ENCODE data around the gene TNRC18.

Gene TNRC18

GRCh38 chr7:5393748-5394147, 29.9 kb downstream of the TNRC18 start:
- Histone ChIP-seq H3K4me3 (ENCODE audit: low read length) (no peak overlapping the region), H3K4me1 (ENCODE audit: control insufficient read depth, low read depth, low read length) (no peaks in the 10 kb centered on the region), H3K9ac (ENCODE audit: low read length) (no peak overlapping the region), H3K36me3 (ENCODE audit: control insufficient read depth, low read depth, low read length) (no peaks in the 10 kb centered on the region), H3K9me3 (ENCODE audit: control insufficient read depth, low read depth, low read length) (no peaks in the 10 kb centered on the region), H3K27ac (ENCODE audit: low read length) (no peak overlapping the region), H3K27me3 (ENCODE audit: control insufficient read depth, insufficient read depth, low read length) (no peaks in the 10 kb centered on the region)

- Histone ChIP-seq H3K36me3 (ENCODE audit: control insufficient read depth, low read depth, low read length) (no peaks in the 10 kb centered on the region), H3K4me1 (ENCODE audit: control insufficient read depth, low read depth, low read length) (no peaks in the 10 kb centered on the region), H3K27me3 (ENCODE audit: control insufficient read depth, insufficient read depth, low read length) (no peaks in the 10 kb centered on the region), H3K9me3 (ENCODE audit: control insufficient read depth, low read depth, low read length) (no peaks in the 10 kb centered on the region), H3K9ac (ENCODE audit: low read length) (no peak overlapping the region), H3K27ac (ENCODE audit: low read length) (no peak overlapping the region), H3K4me3 (ENCODE audit: low read length) (no peak overlapping the region)
These were observed 30.3 kb downstream of the TNRC18 start for GRCh38 chr7:5393328-5393727.

DNA sequence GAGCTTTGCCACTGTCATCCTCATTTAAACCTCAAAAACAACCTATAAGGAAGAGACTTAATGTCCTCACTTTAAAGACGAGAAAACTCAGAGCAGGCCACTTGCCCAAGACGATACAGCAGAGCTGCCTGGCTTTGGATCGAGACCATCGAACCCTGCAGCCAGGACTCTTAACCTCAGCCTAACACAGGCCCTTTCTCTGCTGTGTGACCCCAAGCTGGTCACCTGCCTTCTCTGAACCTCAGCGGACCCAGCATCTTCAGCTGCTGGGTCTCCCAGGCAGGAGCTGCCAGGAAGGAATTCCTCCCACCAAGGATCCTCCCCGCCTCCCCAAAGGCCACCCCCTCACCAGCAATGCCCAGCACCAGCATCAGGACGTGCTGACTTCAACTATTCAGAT, 32.7 kb downstream of the TNRC18 start:
- Histone ChIP-seq H3K4me3 (ENCODE audit: low read length) (no peak overlapping the region), H3K27ac (ENCODE audit: low read length) (no peak overlapping the region), H3K9me3 (ENCODE audit: control insufficient read depth, low read depth, low read length) (no peaks in the 10 kb centered on the region), H3K36me3 (ENCODE audit: control insufficient read depth, low read depth, low read length) (no peaks in the 10 kb centered on the region), H3K9ac (ENCODE audit: low read length) (no peak overlapping the region), H3K27me3 (ENCODE audit: control insufficient read depth, insufficient read depth, low read length) (no peaks in the 10 kb centered on the region), H3K4me1 (ENCODE audit: control insufficient read depth, low read depth, low read length) (no peaks in the 10 kb centered on the region)

GRCh38 chr7:5388905-5389433, 34.7 kb downstream of the TNRC18 start:
- Histone ChIP-seq H3K27ac (ENCODE audit: low read length) (no peak overlapping the region), H3K9me3 (ENCODE audit: control insufficient read depth, low read depth, low read length) (no peaks in the 10 kb centered on the region), H3K36me3 (ENCODE audit: control insufficient read depth, low read depth, low read length) (no peaks in the 10 kb centered on the region), H3K4me3 (ENCODE audit: low read length) (no peak overlapping the region), H3K9ac (ENCODE audit: low read length) (no peak overlapping the region), H3K27me3 (ENCODE audit: control insufficient read depth, insufficient read depth, low read length) (no peaks in the 10 kb centered on the region), H3K4me1 (ENCODE audit: control insufficient read depth, low read depth, low read length) (no peaks in the 10 kb centered on the region)

GRCh38 chr7:5388273-5388901, 35.2 kb downstream of the TNRC18 start:
- H3K9ac ChIP-seq (ENCODE audit: low read length): no peak overlapping the region

GRCh38 chr7:5387711-5388245, 35.9 kb downstream of the TNRC18 start:
- H3K36me3 ChIP-seq (ENCODE audit: control insufficient read depth, low read depth, low read length): no peaks in the 10 kb centered on the region
- no peaks in the 10 kb centered on the region for H3K9me3 ChIP-seq (ENCODE audit: control insufficient read depth, low read depth, low read length)
- H3K4me3 ChIP-seq (ENCODE audit: low read length): no peak overlapping the region
- peaks cover under 1% of the 10 kb centered on the region for H3K4me1 ChIP-seq (ENCODE audit: control insufficient read depth, low read depth, low read length)
- H3K27me3 ChIP-seq (ENCODE audit: control insufficient read depth, insufficient read depth, low read length): no peaks in the 10 kb centered on the region
- no peak overlapping the region for H3K27ac ChIP-seq (ENCODE audit: low read length)
- H3K9ac ChIP-seq (ENCODE audit: low read length): no peak overlapping the region

More at GRCh38 chr7:5388273-5388901, 35.2 kb downstream of the TNRC18 start:
- Histone ChIP-seq H3K27me3 (ENCODE audit: control insufficient read depth, insufficient read depth, low read length) (no peaks in the 10 kb centered on the region), H3K4me3 (ENCODE audit: low read length) (no peak overlapping the region), H3K9me3 (ENCODE audit: control insufficient read depth, low read depth, low read length) (no peaks in the 10 kb centered on the region), H3K4me1 (ENCODE audit: control insufficient read depth, low read depth, low read length) (no peaks in the 10 kb centered on the region), H3K27ac (ENCODE audit: low read length) (no peak overlapping the region), H3K36me3 (ENCODE audit: control insufficient read depth, low read depth, low read length) (no peaks in the 10 kb centered on the region)

DNA sequence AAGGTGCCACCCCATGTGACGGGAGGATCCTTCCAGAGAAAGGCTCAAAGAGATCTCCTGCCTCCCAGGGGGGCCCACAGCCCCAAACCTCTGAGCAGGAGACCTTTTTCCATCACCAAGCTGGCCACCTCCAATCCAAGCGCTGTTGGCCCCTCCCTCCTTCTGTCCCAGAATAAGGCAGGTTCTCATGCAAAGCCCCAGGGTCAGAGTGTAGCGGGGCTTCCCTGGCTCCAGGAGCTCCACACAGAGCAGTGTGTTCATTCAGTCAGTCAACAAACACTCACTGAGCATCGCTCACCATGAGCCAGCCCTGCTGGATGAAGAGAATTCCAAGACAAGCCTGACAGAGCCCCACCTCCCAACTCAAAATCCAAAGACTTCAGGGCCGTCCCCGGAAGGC, 39.0 kb downstream of the TNRC18 start:
- Histone ChIP-seq H3K9ac (ENCODE audit: low read length) (no peak overlapping the region), H3K27me3 (ENCODE audit: control insufficient read depth, insufficient read depth, low read length) (no peaks in the 10 kb centered on the region), H3K36me3 (ENCODE audit: control insufficient read depth, low read depth, low read length) (no peaks in the 10 kb centered on the region), H3K9me3 (ENCODE audit: control insufficient read depth, low read depth, low read length) (no peaks in the 10 kb centered on the region), H3K4me3 (ENCODE audit: low read length) (no peak overlapping the region), H3K27ac (ENCODE audit: low read length) (no peak overlapping the region), H3K4me1 (ENCODE audit: control insufficient read depth, low read depth, low read length) (peaks cover 8% of the 10 kb centered on the region)

GRCh38 chr7:5383314-5384098, 40.1 kb downstream of the TNRC18 start:
- Histone ChIP-seq H3K36me3 (ENCODE audit: control insufficient read depth, low read depth, low read length) (no peaks in the 10 kb centered on the region), H3K27me3 (ENCODE audit: control insufficient read depth, insufficient read depth, low read length) (no peaks in the 10 kb centered on the region), H3K4me1 (ENCODE audit: control insufficient read depth, low read depth, low read length) (peaks cover 8% of the 10 kb centered on the region), H3K9me3 (ENCODE audit: control insufficient read depth, low read depth, low read length) (no peaks in the 10 kb centered on the region), H3K27ac (ENCODE audit: low read length) (no peak overlapping the region), H3K9ac (ENCODE audit: low read length) (no peak overlapping the region), H3K4me3 (ENCODE audit: low read length) (no peak overlapping the region)

DNA sequence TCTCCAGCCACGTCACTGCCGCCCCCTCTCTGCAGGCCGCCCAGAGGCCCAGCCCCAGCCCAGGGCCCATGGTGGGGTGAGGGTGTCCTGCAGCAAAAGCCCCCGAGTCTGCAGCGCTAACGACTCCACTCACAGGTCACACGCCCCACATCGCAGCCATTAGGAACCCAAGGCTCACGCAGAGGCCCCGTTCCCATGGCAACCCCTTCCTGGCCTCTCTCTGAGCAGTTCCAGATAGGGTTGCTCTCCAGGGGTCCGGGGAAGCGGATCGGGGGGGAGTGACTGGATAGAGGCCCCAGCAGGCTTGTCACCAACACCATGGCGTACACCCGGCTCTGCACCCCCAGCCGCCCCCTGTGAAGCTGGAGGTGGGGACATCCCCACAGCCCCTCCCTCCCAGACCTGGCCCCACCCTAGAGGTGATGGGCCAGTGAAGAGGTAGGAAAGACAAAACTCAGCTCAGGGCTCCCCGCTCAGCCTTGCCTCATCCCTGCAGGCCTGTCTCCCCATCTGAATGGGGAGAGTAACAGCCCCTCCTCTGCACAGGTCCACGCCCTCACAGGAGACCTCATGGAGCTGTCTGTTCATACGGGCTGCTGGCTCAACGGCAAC, 41.2 kb downstream of the TNRC18 start:
- Histone ChIP-seq H3K9ac (ENCODE audit: low read length) (no peak overlapping the region), H3K9me3 (ENCODE audit: control insufficient read depth, low read depth, low read length) (no peaks in the 10 kb centered on the region)

DNA sequence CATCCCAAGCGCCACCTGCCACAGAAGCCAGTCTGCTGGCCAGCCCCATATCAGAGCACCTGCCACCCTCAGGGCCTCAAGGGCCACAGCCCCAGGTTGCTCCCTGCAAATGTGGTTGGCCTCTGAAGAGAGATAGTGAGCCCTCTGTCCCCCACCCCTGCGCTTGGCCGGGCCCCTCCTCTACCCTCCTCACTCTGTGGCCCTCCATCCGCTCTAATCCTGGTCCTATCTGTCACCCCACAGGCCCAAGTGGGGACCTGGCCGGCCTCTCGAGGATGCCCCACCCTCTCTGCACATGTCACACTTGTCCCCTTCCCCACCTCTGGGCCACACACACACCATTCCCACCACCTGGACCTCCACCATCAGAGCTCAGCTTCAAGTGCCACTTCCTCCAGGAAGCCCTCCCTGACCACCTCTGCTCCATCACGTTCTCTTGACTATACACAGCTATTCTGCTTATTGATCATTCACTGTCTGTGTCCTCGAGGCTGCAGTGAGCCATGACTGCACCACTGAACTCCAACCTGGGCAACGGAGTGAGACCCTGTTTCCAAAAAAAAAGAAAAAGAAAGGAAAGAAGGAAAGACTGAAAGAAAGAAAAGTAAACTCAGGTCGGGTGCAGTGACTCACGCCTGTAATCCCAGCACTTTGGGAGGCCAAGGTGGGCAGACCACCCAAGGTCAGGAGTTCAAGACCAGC, 42.4 kb downstream of the TNRC18 start:
- H3K27ac ChIP-seq (ENCODE audit: low read length): no peak overlapping the region
- no peaks in the 10 kb centered on the region for H3K36me3 ChIP-seq (ENCODE audit: control insufficient read depth, low read depth, low read length)
- H3K4me3 ChIP-seq (ENCODE audit: low read length): no peak overlapping the region
- peaks cover 8% of the 10 kb centered on the region for H3K4me1 ChIP-seq (ENCODE audit: control insufficient read depth, low read depth, low read length)
- no peak overlapping the region for H3K9ac ChIP-seq (ENCODE audit: low read length)
- no peaks in the 10 kb centered on the region for H3K9me3 ChIP-seq (ENCODE audit: control insufficient read depth, low read depth, low read length)
- H3K27me3 ChIP-seq (ENCODE audit: control insufficient read depth, insufficient read depth, low read length): no peaks in the 10 kb centered on the region

More for the DNA sequence above, 41.2 kb downstream of the TNRC18 start:
- Histone ChIP-seq H3K4me3 (ENCODE audit: low read length) (no peak overlapping the region), H3K27ac (ENCODE audit: low read length) (no peak overlapping the region), H3K36me3 (ENCODE audit: control insufficient read depth, low read depth, low read length) (no peaks in the 10 kb centered on the region), H3K4me1 (ENCODE audit: control insufficient read depth, low read depth, low read length) (peaks cover 8% of the 10 kb centered on the region), H3K27me3 (ENCODE audit: control insufficient read depth, insufficient read depth, low read length) (no peaks in the 10 kb centered on the region)
